ENCODE results near the gene BABAM2.

The BABAM2 gene

DNA sequence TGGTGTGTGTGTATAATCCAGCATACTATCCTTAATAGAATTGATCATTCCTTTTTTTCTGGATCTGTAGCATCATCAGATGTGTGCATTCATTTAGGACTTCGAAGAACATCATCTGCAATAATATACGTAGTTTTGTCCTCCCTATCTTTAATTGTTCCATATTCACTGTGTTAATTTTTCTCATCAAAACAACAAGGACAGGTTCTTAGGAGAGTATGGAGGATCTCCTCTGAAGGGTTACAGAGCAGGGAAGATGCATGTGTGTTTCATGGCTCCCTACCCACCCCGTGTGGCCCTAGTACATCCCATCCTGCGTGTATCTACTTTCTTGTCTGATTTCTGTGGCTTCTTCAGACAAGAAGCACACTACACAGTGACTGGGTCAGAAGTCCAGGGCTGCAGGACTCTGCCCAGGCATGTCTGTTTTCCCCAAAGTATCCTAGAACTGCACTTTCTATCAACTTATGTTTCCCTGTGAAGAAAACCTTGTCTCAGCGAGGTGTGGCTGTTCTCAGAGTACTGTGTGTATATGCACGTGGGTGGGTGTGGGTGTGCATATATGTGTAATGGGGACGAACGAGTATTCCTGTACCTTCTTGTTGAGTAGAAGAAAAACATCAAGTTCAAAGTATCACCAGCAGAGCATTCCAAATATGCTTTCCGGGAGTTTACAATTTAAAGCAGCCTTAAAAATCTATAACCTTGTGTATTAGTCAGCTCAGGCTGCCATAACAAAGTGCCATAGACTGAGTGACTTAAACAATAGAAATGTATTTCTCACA, 281.8 kb downstream of the BABAM2 start:
- DNase-seq, result no peak

- no peak for DNase-seq
These were observed 282.8 kb downstream of the BABAM2 start for GRCh38 chr2:28173377-28173776.

- DNase-seq, result no peak
These were observed 283.7 kb downstream of the BABAM2 start for GRCh38 chr2:28174211-28174610.

DNA sequence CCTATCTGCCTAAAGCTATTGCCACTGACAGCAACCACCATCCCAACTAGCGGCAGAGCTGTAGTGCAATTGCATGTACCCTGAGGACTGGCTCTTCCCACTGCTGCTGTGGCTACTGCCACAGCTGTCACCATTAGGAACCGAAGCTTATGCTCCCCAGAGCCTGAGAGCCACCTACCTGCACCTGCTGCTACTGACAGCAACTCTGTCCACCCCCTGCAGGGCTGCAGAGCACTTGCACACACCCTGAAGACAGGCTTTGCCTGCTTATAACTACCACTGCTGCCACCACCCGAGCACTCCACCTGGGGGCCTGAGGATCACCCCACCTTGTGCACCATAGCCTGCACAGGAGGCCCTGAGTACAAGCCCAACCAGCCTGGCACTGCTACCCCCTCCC, 284.5 kb downstream of the BABAM2 start:
- DNase-seq, result no peak

DNA sequence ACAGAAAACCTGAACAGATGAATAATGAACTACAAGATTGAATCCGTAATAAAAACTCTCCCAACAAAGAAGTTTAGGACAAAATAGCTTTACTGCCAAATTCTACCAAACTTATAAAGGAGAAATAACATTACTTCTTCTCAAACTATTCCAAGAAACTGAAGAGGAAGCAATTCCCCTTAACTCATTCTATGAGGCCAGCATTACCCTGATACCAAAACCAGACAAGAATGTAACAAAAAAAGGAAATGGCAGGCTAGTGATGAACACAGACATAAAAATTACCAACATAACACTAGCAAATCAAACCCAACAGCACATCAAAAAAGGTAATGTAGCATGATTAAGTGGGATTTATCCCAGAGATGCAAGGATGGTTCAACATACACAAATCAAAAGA, 288.4 kb downstream of the BABAM2 start:
- DNase-seq, result no peak

- no peak for DNase-seq
These were observed 291.3 kb downstream of the BABAM2 start for GRCh38 chr2:28181801-28182200.

- no peak for DNase-seq
These were observed 291.8 kb downstream of the BABAM2 start for GRCh38 chr2:28182348-28182747.

DNA sequence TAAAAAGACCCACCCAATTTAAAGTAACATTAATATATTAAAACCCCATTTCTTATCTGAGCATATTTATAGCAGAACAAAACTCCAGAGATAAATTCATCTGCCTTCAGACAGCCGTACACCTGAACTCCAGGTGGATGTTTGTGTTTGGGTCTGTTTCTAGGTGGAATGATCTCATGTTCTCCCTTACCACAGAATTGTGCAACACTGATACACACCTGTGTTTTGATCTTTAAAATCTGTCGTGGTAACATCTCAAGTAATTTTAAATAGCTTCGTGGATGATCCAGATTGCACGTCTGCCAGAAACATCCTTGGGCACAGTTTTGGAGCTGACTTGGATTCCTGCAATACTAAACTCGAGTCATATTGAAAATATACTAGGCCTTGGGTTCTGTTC, 294.6 kb downstream of the BABAM2 start:
- no peak for DNase-seq

- no peak for DNase-seq
These were observed 295.4 kb downstream of the BABAM2 start for GRCh38 chr2:28185891-28186290.

GRCh38 chr2:28187186-28187585, 296.7 kb downstream of the BABAM2 start:
- DNase-seq, result no peak

GRCh38 chr2:28188436-28188835, 297.9 kb downstream of the BABAM2 start:
- DNase-seq, result no peak

DNA sequence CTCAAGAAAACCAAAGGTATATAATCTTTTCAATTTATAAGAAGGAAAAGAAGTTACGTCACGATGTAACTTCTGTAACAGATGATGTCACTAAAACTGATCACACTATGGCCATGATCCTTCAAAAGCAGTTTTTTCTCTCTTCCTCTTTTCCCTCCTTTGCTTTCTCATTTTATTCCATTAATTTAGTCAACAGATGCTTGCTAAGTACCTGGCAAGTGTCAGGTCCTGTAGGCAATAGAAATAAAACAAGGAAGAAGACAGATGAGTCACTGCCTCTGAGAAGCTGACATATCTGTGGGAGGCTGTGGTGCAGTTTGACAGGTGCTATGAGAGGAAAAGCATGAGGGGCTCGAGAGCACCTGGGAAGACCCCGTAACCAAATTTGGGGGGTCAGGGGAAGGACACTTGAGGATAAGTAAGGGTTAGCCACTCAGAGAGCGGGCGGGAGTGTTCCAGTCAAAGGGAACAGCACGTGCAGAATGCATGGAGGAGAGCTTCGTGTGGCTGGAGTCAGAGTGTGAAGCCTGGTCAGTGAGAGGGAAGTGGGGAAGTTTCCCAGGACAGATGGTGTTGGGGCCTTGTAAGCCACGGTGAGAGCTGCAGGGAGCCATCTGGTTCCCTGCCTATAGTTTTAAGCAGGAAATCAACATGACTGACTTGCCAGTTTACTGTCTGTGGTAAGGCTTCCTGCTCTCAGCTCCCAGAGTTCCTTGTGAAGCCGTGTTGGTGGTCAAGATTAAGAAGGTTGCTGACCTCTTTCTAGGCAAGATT, 303.3 kb downstream of the BABAM2 start:
- DNase-seq, result no peak

GRCh38 chr2:28199995-28200679, 309.6 kb downstream of the BABAM2 start:
- DNase-seq, result no peak

DNA sequence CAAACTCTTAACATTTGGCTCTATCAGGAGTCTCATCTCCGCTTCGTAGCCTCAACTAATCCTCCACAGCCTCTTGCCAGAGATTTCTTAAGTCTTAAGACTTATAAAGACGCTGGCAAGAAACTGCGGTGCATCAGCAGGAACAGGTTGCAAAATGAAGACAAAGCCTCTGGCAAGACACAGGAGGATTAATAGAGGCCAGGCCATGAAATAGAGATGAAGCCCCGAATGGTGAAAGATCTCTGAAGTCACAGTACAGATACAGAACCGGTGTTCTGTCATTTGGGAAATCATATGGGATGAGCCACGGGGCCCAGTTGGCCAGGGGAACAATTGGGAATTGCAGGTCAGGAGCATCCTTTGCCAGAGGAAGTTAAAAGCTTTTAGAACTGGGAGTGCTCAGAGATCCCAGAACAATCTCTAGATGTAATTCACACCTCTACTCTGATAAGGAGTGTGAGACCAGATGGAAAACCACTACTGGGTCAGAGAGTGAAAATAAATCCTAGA, 311.2 kb downstream of the BABAM2 start:
- no peak for DNase-seq

GRCh38 chr2:28202719-28203118, 312.2 kb downstream of the BABAM2 start:
- no peak for DNase-seq

DNA sequence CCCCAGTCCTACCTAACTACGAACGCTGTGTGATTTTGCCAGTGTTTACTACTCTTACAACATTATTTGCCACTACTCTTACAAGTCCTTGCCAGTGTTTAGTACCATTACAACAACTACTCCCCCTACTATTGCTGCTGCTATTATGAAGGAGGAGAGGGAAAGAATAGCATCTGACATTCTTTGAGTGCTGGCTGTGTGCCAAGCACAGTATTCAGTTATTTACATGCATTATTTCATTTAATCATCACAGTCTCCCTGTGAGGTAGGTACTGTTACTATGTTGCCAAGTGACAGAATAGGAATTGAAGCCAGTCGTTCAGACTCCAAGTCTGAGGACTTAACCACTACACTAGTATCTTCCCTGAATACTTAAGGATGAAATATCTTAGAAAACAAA, 316.2 kb downstream of the BABAM2 start:
- DNase-seq, result peak; percentile 1

GRCh38 chr2:28209261-28209691, 318.7 kb downstream of the BABAM2 start:
- DNase-seq, result no peak

- DNase-seq, result no peak
These were observed 319.3 kb downstream of the BABAM2 start for GRCh38 chr2:28209864-28210263.

- DNase-seq, result no peak
These were observed 320.0 kb downstream of the BABAM2 start for GRCh38 chr2:28210535-28210934.

GRCh38 chr2:28216331-28216730, 325.8 kb downstream of the BABAM2 start:
- DNase-seq, result no peak

GRCh38 chr2:28217042-28217740, 326.7 kb downstream of the BABAM2 start:
- DNase-seq, result no peak

DNA sequence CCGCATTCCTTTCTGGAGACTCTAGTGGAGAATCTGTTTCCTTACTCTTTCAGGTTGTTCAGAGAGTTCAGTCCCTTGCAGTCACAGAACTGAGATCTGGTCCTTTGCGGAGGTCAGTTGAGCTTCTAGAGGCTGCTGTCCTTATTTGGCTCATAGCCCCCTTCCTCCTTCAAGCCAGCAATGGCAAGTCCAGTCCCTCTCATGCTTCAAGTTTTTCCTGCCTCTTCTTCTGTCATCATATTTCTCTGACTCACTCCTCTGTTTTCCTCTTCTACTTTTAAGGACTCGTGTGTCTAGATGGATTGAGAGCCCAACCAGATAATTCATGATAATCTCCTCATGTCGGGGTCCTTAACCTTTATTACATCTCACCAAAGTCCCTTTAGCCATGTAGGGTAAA, 328.6 kb downstream of the BABAM2 start:
- DNase-seq, result no peak

Data from NCI-H2029 treated with DMSO at 0.1 percent for 48 hours (cell line).